Skin of body (tissue), 3 donors: Measurements from ENCODE around the gene CLEC10A. TPM values are rescaled to one million over a fixed set of nuclear protein-coding genes. Genes with fewer than 3 reads are reported as not detected.

Experiments
- DNase-seq: peaks from one replicate; lab custom pipeline; 2025; lab: John Stamatoyannopoulos, UW
- small RNA-seq: library from RNA; depleted of rRNA; stranded (forward); fragments of <200 nt; gene quantifications from one replicate; pipeline ENCODE3, GENCODE V24; 2014; ENCODE audit warnings: low replicate concordance
- total RNA-seq: library from RNA; depleted of rRNA; stranded (reverse); fragments of >200 nt; gene quantifications from one replicate; pipeline ENCODE4 v1.2.3, GENCODE V29; 2014

Gene CLEC10A
- total RNA-seq, 1 donor from 2014 or later, result 3.7 TPM

- DNase-seq, result no peak
Measured at GRCh38 chr17:7041607-7042500, 38.2 kb downstream of the CLEC10A start.

GRCh38 chr17:7039832-7040231, 40.2 kb downstream of the CLEC10A start:
- DNase-seq, result no peak

GRCh38 chr17:7038025-7038862, 41.8 kb downstream of the CLEC10A start:
- no peak for DNase-seq

GRCh38 chr17:7035591-7036368, 44.3 kb downstream of the CLEC10A start, which contains the start of gene SLC16A13:
Gene SLC16A13, plus strand, starts transcription at chr17:7036015. Its CDS starts 368 bp downstream, at chr17:7036383.
- peak; percentile 83 for DNase-seq

GRCh38 chr17:7034955-7035590, 45.0 kb downstream of the CLEC10A start:
- no peak for DNase-seq

GRCh38 chr17:7029659-7030058, 50.4 kb downstream of the CLEC10A start:
- DNase-seq, result no peak

- DNase-seq, result no peak
Measured at GRCh38 chr17:7029096-7029495, 51.0 kb downstream of the CLEC10A start.

- DNase-seq, result no peak
Measured at GRCh38 chr17:7027335-7027734, 52.7 kb downstream of the CLEC10A start.

- DNase-seq, result no peak
Measured at GRCh38 chr17:7026471-7027115, 53.5 kb downstream of the CLEC10A start.

- DNase-seq, result no peak
Measured at GRCh38 chr17:7025245-7025644, 54.8 kb downstream of the CLEC10A start.

Small RNA genes lying within 50 kb of the gene (small RNA-seq; reads per million reads assigned to genes)
- not detected for gene AC120057.1

Other genes starting within 250 kb of the CLEC10A start
- gene TEKT1, start 248.5 kb downstream of the CLEC10A start, total RNA-seq, result 0.10 TPM
- 1.2 TPM for gene ALOX12, start 84.2 kb downstream of the CLEC10A start, total RNA-seq
- gene RNASEK, start 67.6 kb downstream of the CLEC10A start, total RNA-seq, result 57.5 TPM
- gene BCL6B, start 57.2 kb downstream of the CLEC10A start, total RNA-seq, result 7.6 TPM
- 0.69 TPM for gene SLC16A13, start 44.2 kb downstream of the CLEC10A start, total RNA-seq
- gene SLC16A11, start 36.2 kb downstream of the CLEC10A start, total RNA-seq, result 0.69 TPM
- 0.39 TPM for gene ASGR2, start 34.6 kb upstream of the CLEC10A start, total RNA-seq
- gene ASGR1, start 99.1 kb upstream of the CLEC10A start, total RNA-seq, result 3.7 TPM
- 16.5 TPM for gene DLG4, start 139.6 kb upstream of the CLEC10A start, total RNA-seq
- 261 TPM for gene ACADVL, start 139.7 kb upstream of the CLEC10A start, total RNA-seq
- 47.5 TPM for gene DVL2, start 154.3 kb upstream of the CLEC10A start, total RNA-seq
- 27.0 TPM for gene PHF23, start 159.2 kb upstream of the CLEC10A start, total RNA-seq
- gene GABARAP, start 162.2 kb upstream of the CLEC10A start, total RNA-seq, result 223 TPM
- 44.1 TPM for gene CTDNEP1, start 171.5 kb upstream of the CLEC10A start, total RNA-seq
- gene ELP5, start 172.0 kb upstream of the CLEC10A start, total RNA-seq, result 27.5 TPM
- gene CLDN7, start 182.2 kb upstream of the CLEC10A start, total RNA-seq, result 5.4 TPM
- gene SLC2A4, start 201.5 kb upstream of the CLEC10A start, total RNA-seq, result 11.7 TPM
- 1.3 TPM for gene YBX2, start 214.4 kb upstream of the CLEC10A start, total RNA-seq
- gene EIF5A, start 227.4 kb upstream of the CLEC10A start, total RNA-seq, result 186 TPM
- 17.2 TPM for gene GPS2, start 235.1 kb upstream of the CLEC10A start, total RNA-seq
- gene NEURL4, start 249.1 kb upstream of the CLEC10A start, total RNA-seq, result 14.2 TPM